ENCODE data around the gene LRP2.

LRP2 gene

DNA sequence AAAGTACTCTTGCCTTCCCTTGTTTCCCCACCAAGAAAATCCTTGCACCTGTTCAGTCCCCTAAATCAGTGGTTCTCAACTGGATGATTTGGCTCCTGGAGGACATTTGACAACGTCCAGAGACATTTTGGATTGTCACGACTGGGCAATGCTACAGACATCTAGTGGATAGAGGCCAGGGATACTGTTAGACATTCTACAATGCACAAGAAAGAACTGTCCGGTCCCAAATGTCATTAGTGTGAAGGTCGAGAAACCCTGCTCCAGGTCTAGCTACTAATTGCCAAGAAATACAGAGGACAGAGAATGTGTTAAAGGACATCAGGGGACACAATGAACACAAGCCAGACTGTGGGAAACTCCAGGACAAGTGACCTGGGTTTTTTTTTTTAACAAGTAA, 60.0 kb downstream of the LRP2 start:
- no peak overlapping the region for H4K91ac ChIP-seq (ENCODE audit: low read depth, low read length, poor library complexity)
- H2BK12ac ChIP-seq (ENCODE audit: low read length) = no peak overlapping the region
- H3K23ac ChIP-seq (ENCODE audit: low read depth, low read length, poor library complexity) = no peak overlapping the region
- H3K9me3 ChIP-seq (replicated peaks in 1 of 2; ENCODE audit: control insufficient read depth in 2 of 2, insufficient read depth in 1 of 2, low read depth in 1 of 2, low read length in 2 of 2) = peaks cover 7 to 12% of the 10 kb centered on the region in 2 donors
- no peak overlapping the region for H2AK5ac ChIP-seq (ENCODE audit: low read depth, low read length)
- H2BK5ac ChIP-seq (ENCODE audit: low read length) = no peak overlapping the region
- H2AFZ ChIP-seq (ENCODE audit: low read length) = no peak overlapping the region
- no peak overlapping the region for H3K4me2 ChIP-seq (ENCODE audit: insufficient read depth, low read length, poor library complexity, severe bottlenecking)
- H3K9ac ChIP-seq (ENCODE audit: low read depth, low read length, poor library complexity) = no peak overlapping the region
- H3K36me3 ChIP-seq (replicated peaks in 1 of 2; ENCODE audit: control insufficient read depth in 2 of 2, insufficient read depth in 2 of 2, low read length in 2 of 2) = peaks cover 10 to 36% of the 10 kb centered on the region in 2 donors
- no peak overlapping the region for H3K4me3 ChIP-seq (ENCODE audit: low read length in 2 of 2)
- DNase-seq (ENCODE audit: low spot score) = peak; percentile 44
- no peaks in the 10 kb centered on the region for H3K27me3 ChIP-seq (ENCODE audit: control insufficient read depth in 3 of 3, insufficient read depth in 3 of 3, low read depth in 1 of 3, low read length in 3 of 3)
- H3K27ac ChIP-seq (replicated peaks; ENCODE audit: low read length) = peak overlapping the region; percentile 94
- no peak overlapping the region for H4K8ac ChIP-seq (ENCODE audit: low read depth, low read length)
- H3K4ac ChIP-seq (ENCODE audit: low read length) = no peak overlapping the region
- no peak overlapping the region for H3K18ac ChIP-seq (ENCODE audit: low read length)
- no CpG with 5 or more reads among the region's 4 CpGs for WGBS, 2 donors (ENCODE audit: extremely low coverage in 2 of 2, insufficient read length in 2 of 2, insufficient replicate concordance in 1 of 2)
- H2BK15ac ChIP-seq (ENCODE audit: low read length) = no peak overlapping the region
- peaks cover 15 to 16% of the 10 kb centered on the region in 2 donors for H3K4me1 ChIP-seq (ENCODE audit: control insufficient read depth in 2 of 2, insufficient read depth in 1 of 2, low read depth in 1 of 2, low read length in 2 of 2)
- H2BK120ac ChIP-seq (ENCODE audit: low read depth, low read length) = no peak overlapping the region
- no peaks in the 10 kb centered on the region for H3K79me1 ChIP-seq (ENCODE audit: low read depth, low read length)
- H3K14ac ChIP-seq (ENCODE audit: low read length) = no peak overlapping the region

- 100% methylated on average over 1 of the region's 4 CpGs; no CpG with 5 or more reads in 1 of the 2 donors for WGBS, 2 donors (ENCODE audit: extremely low coverage in 2 of 2, insufficient read length in 2 of 2, insufficient replicate concordance in 1 of 2)
- H2AK5ac ChIP-seq (ENCODE audit: low read depth, low read length) = no peak overlapping the region
- peak; percentile 72 for DNase-seq (ENCODE audit: low spot score)
- H3K14ac ChIP-seq (ENCODE audit: low read length) = no peak overlapping the region
- H3K4me1 ChIP-seq (ENCODE audit: control insufficient read depth in 2 of 2, insufficient read depth in 1 of 2, low read depth in 1 of 2, low read length in 2 of 2) = peaks cover 15 to 18% of the 10 kb centered on the region in 2 donors
- H3K23ac ChIP-seq (ENCODE audit: low read depth, low read length, poor library complexity) = no peak overlapping the region
- H3K27ac ChIP-seq (replicated peaks; ENCODE audit: low read length) = peak overlapping the region; percentile 94
- H3K9ac ChIP-seq (ENCODE audit: low read depth, low read length, poor library complexity) = no peak overlapping the region
- H3K36me3 ChIP-seq (replicated peaks in 1 of 2; ENCODE audit: control insufficient read depth in 2 of 2, insufficient read depth in 2 of 2, low read length in 2 of 2) = peaks cover 7 to 30% of the 10 kb centered on the region in 2 donors
- H2BK120ac ChIP-seq (ENCODE audit: low read depth, low read length) = no peak overlapping the region
- H3K18ac ChIP-seq (ENCODE audit: low read length) = no peak overlapping the region
- H3K4me2 ChIP-seq (ENCODE audit: insufficient read depth, low read length, poor library complexity, severe bottlenecking) = no peak overlapping the region
- no peak overlapping the region for H2AFZ ChIP-seq (ENCODE audit: low read length)
- no peak overlapping the region for H2BK15ac ChIP-seq (ENCODE audit: low read length)
- H3K9me3 ChIP-seq (replicated peaks in 1 of 2; ENCODE audit: control insufficient read depth in 2 of 2, insufficient read depth in 1 of 2, low read depth in 1 of 2, low read length in 2 of 2) = peaks cover 5 to 12% of the 10 kb centered on the region in 2 donors
- no peaks in the 10 kb centered on the region for H3K79me1 ChIP-seq (ENCODE audit: low read depth, low read length)
- no peak overlapping the region for H3K4me3 ChIP-seq (ENCODE audit: low read length in 2 of 2)
- H3K4ac ChIP-seq (ENCODE audit: low read length) = no peak overlapping the region
- H4K8ac ChIP-seq (ENCODE audit: low read depth, low read length) = no peak overlapping the region
- H3K27me3 ChIP-seq (ENCODE audit: control insufficient read depth in 3 of 3, insufficient read depth in 3 of 3, low read depth in 1 of 3, low read length in 3 of 3) = no peaks in the 10 kb centered on the region
- H4K91ac ChIP-seq (ENCODE audit: low read depth, low read length, poor library complexity) = no peak overlapping the region
- no peak overlapping the region for H2BK12ac ChIP-seq (ENCODE audit: low read length)
- H2BK5ac ChIP-seq (ENCODE audit: low read length) = no peak overlapping the region
Measured at GRCh38 chr2:169301596-169302335, 60.6 kb downstream of the LRP2 start.

GRCh38 chr2:169300636-169301530, 61.5 kb downstream of the LRP2 start:
- no peak overlapping the region for H2BK5ac ChIP-seq (ENCODE audit: low read length)
- H3K79me1 ChIP-seq (ENCODE audit: low read depth, low read length) = no peaks in the 10 kb centered on the region
- peak overlapping the region; percentile 94 for H3K27ac ChIP-seq (replicated peaks; ENCODE audit: low read length)
- peaks cover 7 to 22% of the 10 kb centered on the region in 2 donors for H3K36me3 ChIP-seq (replicated peaks in 1 of 2; ENCODE audit: control insufficient read depth in 2 of 2, insufficient read depth in 2 of 2, low read length in 2 of 2)
- H3K14ac ChIP-seq (ENCODE audit: low read length) = no peak overlapping the region
- no peak overlapping the region for H2AK5ac ChIP-seq (ENCODE audit: low read depth, low read length)
- no peak overlapping the region for H2AFZ ChIP-seq (ENCODE audit: low read length)
- no peak overlapping the region for H2BK15ac ChIP-seq (ENCODE audit: low read length)
- DNase-seq (ENCODE audit: low spot score) = peak; percentile 75
- no peak overlapping the region for H4K8ac ChIP-seq (ENCODE audit: low read depth, low read length)
- no peak overlapping the region for H2BK120ac ChIP-seq (ENCODE audit: low read depth, low read length)
- WGBS, 2 donors (ENCODE audit: extremely low coverage in 2 of 2, insufficient read length in 2 of 2, insufficient replicate concordance in 1 of 2) = no CpG with 5 or more reads among the region's 5 CpGs
- no peak overlapping the region for H3K23ac ChIP-seq (ENCODE audit: low read depth, low read length, poor library complexity)
- H3K4ac ChIP-seq (ENCODE audit: low read length) = no peak overlapping the region
- H4K91ac ChIP-seq (ENCODE audit: low read depth, low read length, poor library complexity) = no peak overlapping the region
- H3K4me2 ChIP-seq (ENCODE audit: insufficient read depth, low read length, poor library complexity, severe bottlenecking) = no peak overlapping the region
- no peak overlapping the region for H3K9ac ChIP-seq (ENCODE audit: low read depth, low read length, poor library complexity)
- H3K4me3 ChIP-seq (ENCODE audit: low read length in 2 of 2) = no peak overlapping the region
- no peak overlapping the region for H3K18ac ChIP-seq (ENCODE audit: low read length)
- no peak overlapping the region for H2BK12ac ChIP-seq (ENCODE audit: low read length)
- H3K4me1 ChIP-seq (ENCODE audit: control insufficient read depth in 2 of 2, insufficient read depth in 1 of 2, low read depth in 1 of 2, low read length in 2 of 2) = peaks cover 15 to 20% of the 10 kb centered on the region in 2 donors
- H3K27me3 ChIP-seq (ENCODE audit: control insufficient read depth in 3 of 3, insufficient read depth in 3 of 3, low read depth in 1 of 3, low read length in 3 of 3) = no peaks in the 10 kb centered on the region
- peaks cover 5 to 12% of the 10 kb centered on the region in 2 donors for H3K9me3 ChIP-seq (replicated peaks in 1 of 2; ENCODE audit: control insufficient read depth in 2 of 2, insufficient read depth in 1 of 2, low read depth in 1 of 2, low read length in 2 of 2)

- Histone ChIP-seq H3K4me3 (ENCODE audit: low read length in 2 of 2) (no peak overlapping the region), H3K14ac (ENCODE audit: low read length) (no peak overlapping the region), H2AK5ac (ENCODE audit: low read depth, low read length) (no peak overlapping the region), H3K4me2 (ENCODE audit: insufficient read depth, low read length, poor library complexity, severe bottlenecking) (no peak overlapping the region), H3K9ac (ENCODE audit: low read depth, low read length, poor library complexity) (no peak overlapping the region), H3K27me3 (ENCODE audit: control insufficient read depth in 3 of 3, insufficient read depth in 3 of 3, low read depth in 1 of 3, low read length in 3 of 3) (no peaks in the 10 kb centered on the region), H3K27ac (replicated peaks; ENCODE audit: low read length) (no peak overlapping the region), H2AFZ (ENCODE audit: low read length) (no peak overlapping the region), H3K79me1 (ENCODE audit: low read depth, low read length) (no peaks in the 10 kb centered on the region), H3K9me3 (replicated peaks in 1 of 2; ENCODE audit: control insufficient read depth in 2 of 2, insufficient read depth in 1 of 2, low read depth in 1 of 2, low read length in 2 of 2) (peaks cover 0 to 4% of the 10 kb centered on the region in 2 donors), H4K91ac (ENCODE audit: low read depth, low read length, poor library complexity) (no peak overlapping the region), H3K18ac (ENCODE audit: low read length) (no peak overlapping the region), H2BK120ac (ENCODE audit: low read depth, low read length) (no peak overlapping the region), H3K4ac (ENCODE audit: low read length) (no peak overlapping the region), H4K8ac (ENCODE audit: low read depth, low read length) (no peak overlapping the region), H2BK5ac (ENCODE audit: low read length) (no peak overlapping the region), H3K23ac (ENCODE audit: low read depth, low read length, poor library complexity) (no peak overlapping the region), H3K4me1 (ENCODE audit: control insufficient read depth in 2 of 2, insufficient read depth in 1 of 2, low read depth in 1 of 2, low read length in 2 of 2) (peaks cover 10 to 18% of the 10 kb centered on the region in 2 donors), H2BK12ac (ENCODE audit: low read length) (no peak overlapping the region), H2BK15ac (ENCODE audit: low read length) (no peak overlapping the region), H3K36me3 (replicated peaks in 1 of 2; ENCODE audit: control insufficient read depth in 2 of 2, insufficient read depth in 2 of 2, low read length in 2 of 2) (peaks cover 5 to 22% of the 10 kb centered on the region in 2 donors)
- DNase-seq (ENCODE audit: low spot score) = no peak
- no CpG with 5 or more reads among the region's 1 CpG for WGBS, 2 donors (ENCODE audit: extremely low coverage in 2 of 2, insufficient read length in 2 of 2, insufficient replicate concordance in 1 of 2)
Measured at GRCh38 chr2:169298007-169298406, 64.3 kb downstream of the LRP2 start.

Data from neuronal stem cell (in vitro differentiated cells).